Loucy (cell line): Measurements from ENCODE around the gene BCAS3.
"Not testable (repeated sequence)": the region's sequence is repeated elsewhere in the genome, so short reads cannot be mapped to it uniquely, and the experiment has no call there.

Experiments used
- H2AFZ ChIP-seq: fragments of 200-600 bp; sonication (generic); 2 replicates; pipeline ENCODE4 v1.6.0; 2016; ENCODE audit warnings: antibody characterized with exemption, mild to moderate bottlenecking, low read length, moderate library complexity
- H3F3A ChIP-seq: fragments of 200-600 bp; 2 replicates; pipeline ENCODE4 v1.6.0; 2016; ENCODE audit warnings: antibody characterized with exemption, low read depth, mild to moderate bottlenecking
- H3K27me3 ChIP-seq: fragments of 200-600 bp; sonication (generic); 2 replicates; pipeline ENCODE4 v1.6.1; 2014; ENCODE audit warnings: low read length, mild to moderate bottlenecking; ENCODE audit not compliant: insufficient read depth, poor library complexity, severe bottlenecking
- H3K36me3 ChIP-seq: fragments of 200-600 bp; sonication (generic); 2 replicates; pipeline ENCODE4 v1.6.1; 2016; ENCODE audit warnings: low read length; ENCODE audit not compliant: insufficient read depth
- H3K4me1 ChIP-seq: fragments of 200-600 bp; sonication (generic); 2 replicates; pipeline ENCODE4 v1.5.1; 2014; ENCODE audit warnings: low read length, mild to moderate bottlenecking; ENCODE audit not compliant: insufficient read depth, poor library complexity, severe bottlenecking
- H3K4me2 ChIP-seq: fragments of 200-600 bp; sonication (generic); 2 replicates; pipeline ENCODE4 v1.6.0; 2014; ENCODE audit warnings: antibody characterized with exemption, low read length, low read depth, mild to moderate bottlenecking; ENCODE audit not compliant: poor library complexity, severe bottlenecking
- H3K4me3 ChIP-seq: fragments of 200-600 bp; sonication (generic); 2 replicates; pipeline ENCODE4 v1.5.1; 2014; ENCODE audit warnings: low read length, mild to moderate bottlenecking, mixed read lengths; ENCODE audit not compliant: poor library complexity, severe bottlenecking
- H3K79me2 ChIP-seq: fragments of 200-600 bp; sonication (generic); 2 replicates; pipeline ENCODE4 v1.6.1; 2014; ENCODE audit warnings: low read length; ENCODE audit not compliant: insufficient read depth
- H3K9ac ChIP-seq: fragments of 200-600 bp; sonication (generic); 2 replicates; pipeline ENCODE4 v1.6.0; 2014; ENCODE audit warnings: mild to moderate bottlenecking, low read depth, low read length, moderate library complexity; ENCODE audit not compliant: poor library complexity, severe bottlenecking
- H3K9me2 ChIP-seq: fragments of 200-600 bp; sonication (generic); replicated peaks from 2 replicates; pipeline ENCODE4 v1.6.1; 2016; ENCODE audit warnings: low read depth, low read length, mixed read lengths
- H3K9me3 ChIP-seq: fragments of 200-600 bp; sonication (generic); 2 replicates; pipeline ENCODE4 v1.6.1; 2014; ENCODE audit warnings: mild to moderate bottlenecking, antibody characterized with exemption, low read length, low read depth; ENCODE audit not compliant: insufficient read depth
- H4K20me1 ChIP-seq: fragments of 200-600 bp; sonication (generic); 2 replicates; pipeline ENCODE4 v1.6.0; 2014; ENCODE audit warnings: antibody characterized with exemption, low read length, mild to moderate bottlenecking; ENCODE audit not compliant: insufficient read depth, poor library complexity, severe bottlenecking
- CTCF ChIP-seq: fragments of 200-600 bp; sonication (generic); conservative IDR thresholded peaks from 2 replicates; pipeline ENCODE4 v1.5.1; 2014; ENCODE audit warnings: mild to moderate bottlenecking, antibody characterized with exemption, low read length
- EZH2phosphoT487 ChIP-seq: fragments of 200-600 bp; IDR thresholded peaks from 2 replicates; pipeline ENCODE4 v1.6.1; 2018; ENCODE audit warnings: antibody characterized with exemption, mild to moderate bottlenecking, moderate library complexity, borderline replicate concordance

The BCAS3 gene

GRCh38 chr17:60665602-60666001 is 12.0 kb upstream of the BCAS3 start:
- Histone ChIP-seq H4K20me1 (no peaks in the 10 kb centered on the region), H3K36me3 (peaks cover 44% of the 10 kb centered on the region), H3K9me3 (no peaks in the 10 kb centered on the region)

GRCh38 chr17:60668741-60669140 is 8.9 kb upstream of the BCAS3 start:
- H2AFZ ChIP-seq, H3K9me3 ChIP-seq, H3K9me2 ChIP-seq, H3K27me3 ChIP-seq, H3K4me3 ChIP-seq, H3K9ac ChIP-seq, H4K20me1 ChIP-seq, H3K79me2 ChIP-seq, H3K4me2 ChIP-seq, H3K4me1 ChIP-seq, H3F3A ChIP-seq: not testable (repeated sequence)
- H3K36me3 ChIP-seq = peaks cover 26% of the 10 kb centered on the region; the same call in 1 of the 2 replicates

More at GRCh38 chr17:60665602-60666001, 12.0 kb upstream of the BCAS3 start:
- H3F3A ChIP-seq = no peaks in the 10 kb centered on the region
- H3K27me3 ChIP-seq = no peaks in the 10 kb centered on the region
- TF ChIP-seq CTCF (no peak), EZH2phosphoT487 (no peak)
- H3K4me1 ChIP-seq = no peaks in the 10 kb centered on the region
- H3K9ac ChIP-seq = no peak overlapping the region
- no peak overlapping the region for H3K4me2 ChIP-seq
- H3K4me3 ChIP-seq = no peak overlapping the region
- no peak overlapping the region for H2AFZ ChIP-seq
- no peaks in the 10 kb centered on the region for H3K79me2 ChIP-seq
- no peaks in the 10 kb centered on the region for H3K9me2 ChIP-seq

- H3F3A ChIP-seq = no peaks in the 10 kb centered on the region
- H4K20me1 ChIP-seq = no peaks in the 10 kb centered on the region
- H3K9me2 ChIP-seq = no peaks in the 10 kb centered on the region
- no peaks in the 10 kb centered on the region for H3K9me3 ChIP-seq
- H3K36me3 ChIP-seq = peaks cover 1% of the 10 kb centered on the region; the same call in 1 of the 2 replicates
- no peaks in the 10 kb centered on the region for H3K79me2 ChIP-seq
- no peaks in the 10 kb centered on the region for H3K27me3 ChIP-seq
- H3K4me2 ChIP-seq = no peak overlapping the region
- H3K9ac ChIP-seq = no peak overlapping the region
- TF ChIP-seq EZH2phosphoT487 (no peak), CTCF (no peak)
- H3K4me3 ChIP-seq = no peak overlapping the region
- no peaks in the 10 kb centered on the region for H3K4me1 ChIP-seq
- H2AFZ ChIP-seq = no peak overlapping the region
Observed at GRCh38 chr17:60671482-60671881, 6.2 kb upstream of the BCAS3 start.

GRCh38 chr17:60674637-60675036 is 3.0 kb upstream of the BCAS3 start:
- H3K79me2 ChIP-seq, H3K9me3 ChIP-seq, H3K36me3 ChIP-seq, H3K9ac ChIP-seq, H3K27me3 ChIP-seq, H3F3A ChIP-seq, H4K20me1 ChIP-seq, H3K4me2 ChIP-seq, H2AFZ ChIP-seq, H3K9me2 ChIP-seq, H3K4me3 ChIP-seq: not testable (repeated sequence)
- peaks cover 14% of the 10 kb centered on the region for H3K4me1 ChIP-seq
